Limb (tissue), 2 donors: ENCODE data around the gene SCNM1.
"Not testable (repeated sequence)": the region's sequence is repeated elsewhere in the genome, so short reads cannot be mapped to it uniquely, and the experiment has no call there.

Source experiments
- DNase-seq, 2 donors: peaks; one replicate each; pipeline ENCODE4 v3.0.0-alpha.2; 2016; ENCODE audit errors: extremely low spot score in 2 of 2

The SCNM1 gene

GRCh38 chr1:151146412-151147131, 19.4 kb upstream of the SCNM1 start, which contains the start of gene SEMA6C:
TSS of gene SEMA6C (minus strand) at chr1:151146631. CDS start at chr1:151142621, 4,010 bp downstream.
- peak; percentile 94 for DNase-seq

DNA sequence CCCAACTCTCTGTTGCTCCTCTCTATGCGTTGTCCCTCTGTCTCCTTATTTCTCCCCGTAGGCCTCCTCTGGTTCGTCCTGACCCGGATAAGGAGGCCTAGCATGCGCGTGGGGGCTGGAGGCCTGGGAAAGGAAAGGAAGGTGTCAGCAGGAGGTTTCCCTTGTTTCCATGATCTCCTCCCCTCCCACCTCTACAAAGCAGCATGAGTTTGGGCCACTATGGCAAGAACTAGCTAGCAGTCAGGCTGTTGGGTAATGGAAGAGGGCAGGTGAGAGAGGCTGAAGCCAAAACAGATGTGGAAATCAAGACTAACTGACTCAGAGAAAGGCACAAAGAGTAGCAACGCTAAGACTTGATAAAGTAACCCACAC, 18.8 kb upstream of the SCNM1 start:
- no peak for DNase-seq

DNA sequence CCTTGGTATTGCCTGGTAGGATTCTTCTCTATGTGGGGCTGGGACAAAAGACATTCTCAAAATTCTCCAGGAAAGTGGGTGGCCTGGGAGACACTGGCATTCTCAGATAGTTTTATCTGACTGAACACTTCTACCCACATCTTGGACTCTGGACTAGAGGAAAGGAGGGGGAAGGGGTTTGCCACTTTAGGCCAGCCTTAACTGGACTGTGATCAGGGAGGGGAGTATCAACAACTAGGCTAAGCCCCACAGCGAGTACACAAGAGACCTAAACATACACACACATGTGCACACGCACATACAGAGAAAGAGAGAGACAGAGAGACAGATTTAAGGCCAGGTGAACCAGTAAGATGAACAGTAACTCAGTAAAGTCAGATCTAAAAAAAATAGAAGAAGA, 18.3 kb upstream of the SCNM1 start:
- no peak for DNase-seq

DNA sequence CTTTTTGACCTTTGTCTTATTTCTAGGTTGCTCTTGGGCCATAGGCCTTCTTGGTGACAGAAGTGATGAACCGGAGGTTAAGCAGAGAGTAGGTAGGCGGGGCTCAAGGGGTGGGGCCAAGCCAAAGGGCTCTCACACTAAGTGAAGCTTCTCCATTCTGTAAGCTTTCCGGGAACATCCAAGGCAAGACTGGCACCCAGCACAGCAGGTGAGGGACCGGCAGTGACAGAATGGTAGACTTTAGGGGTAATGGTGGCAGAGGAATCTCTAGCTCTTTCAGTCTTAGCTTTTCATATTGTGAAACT, 9.5 kb upstream of the SCNM1 start, which contains the start of gene TNFAIP8L2:
Gene TNFAIP8L2 (plus strand): TSS at position 135 of the 305 bp plus-strand sequence. CDS start 2,049 bp downstream, outside the sequence.
- DNase-seq: no peak

DNA sequence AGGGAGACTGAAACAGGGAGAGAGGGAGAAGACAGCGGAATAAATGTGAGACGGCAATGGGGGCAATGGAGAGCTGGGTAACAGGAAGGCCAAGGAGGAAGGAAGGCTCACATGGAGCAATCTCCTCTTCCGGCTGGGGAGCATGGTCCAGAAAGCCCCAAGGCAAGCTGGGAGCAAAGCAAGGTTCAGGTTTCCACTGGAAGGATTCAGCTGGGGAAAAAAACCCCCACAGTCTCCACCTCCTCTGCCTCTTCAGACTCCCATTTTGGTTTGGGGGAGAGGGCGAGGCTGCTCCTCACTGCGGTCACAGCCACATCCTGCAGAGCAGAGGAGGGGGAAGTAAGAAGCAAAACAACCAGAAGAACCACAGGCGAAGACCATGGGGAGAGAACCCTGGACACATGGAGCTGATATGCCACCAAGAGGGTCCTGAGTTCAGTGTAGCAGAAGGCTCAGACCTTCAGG, 8.8 kb upstream of the SCNM1 start:
- DNase-seq: no peak

DNA sequence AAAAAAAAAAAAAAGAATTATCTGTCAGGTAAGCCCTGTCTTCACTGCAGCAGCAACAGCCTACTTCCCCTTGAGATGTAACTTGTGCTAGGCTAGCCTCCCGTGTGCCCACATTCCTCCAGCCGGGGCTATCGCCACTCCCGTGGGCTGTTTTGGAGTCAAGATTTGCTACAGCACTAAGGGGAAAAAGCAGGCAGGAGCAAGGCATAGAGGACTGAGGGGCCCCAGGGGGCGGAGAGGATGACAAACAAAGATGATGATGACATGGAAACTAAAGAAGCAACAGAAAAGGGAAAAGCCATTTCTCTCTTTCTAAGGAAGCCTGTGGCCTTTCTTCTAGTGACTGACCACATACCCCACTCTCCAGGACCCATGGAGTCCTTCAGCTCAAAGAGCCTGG, 7.6 kb upstream of the SCNM1 start:
- no peak for DNase-seq

DNA sequence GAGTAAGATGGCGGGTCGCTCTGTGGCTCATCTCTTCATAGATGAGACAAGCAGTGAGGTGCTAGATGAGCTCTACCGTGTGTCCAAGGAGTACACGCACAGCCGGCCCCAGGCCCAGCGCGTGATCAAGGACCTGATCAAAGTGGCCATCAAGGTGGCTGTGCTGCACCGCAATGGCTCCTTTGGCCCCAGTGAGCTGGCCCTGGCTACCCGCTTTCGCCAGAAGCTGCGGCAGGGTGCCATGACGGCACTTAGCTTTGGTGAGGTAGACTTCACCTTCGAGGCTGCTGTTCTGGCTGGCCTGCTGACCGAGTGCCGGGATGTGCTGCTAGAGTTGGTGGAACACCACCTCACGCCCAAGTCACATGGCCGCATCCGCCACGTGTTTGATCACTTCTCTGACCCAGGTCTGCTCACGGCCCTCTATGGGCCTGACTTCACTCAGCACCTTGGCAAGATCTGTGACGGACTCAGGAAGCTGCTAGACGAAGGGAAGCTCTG, 7.1 kb upstream of the SCNM1 start:
- DNase-seq: no peak

GRCh38 chr1:151159373-151159772, 6.6 kb upstream of the SCNM1 start:
- no peak for DNase-seq

DNA sequence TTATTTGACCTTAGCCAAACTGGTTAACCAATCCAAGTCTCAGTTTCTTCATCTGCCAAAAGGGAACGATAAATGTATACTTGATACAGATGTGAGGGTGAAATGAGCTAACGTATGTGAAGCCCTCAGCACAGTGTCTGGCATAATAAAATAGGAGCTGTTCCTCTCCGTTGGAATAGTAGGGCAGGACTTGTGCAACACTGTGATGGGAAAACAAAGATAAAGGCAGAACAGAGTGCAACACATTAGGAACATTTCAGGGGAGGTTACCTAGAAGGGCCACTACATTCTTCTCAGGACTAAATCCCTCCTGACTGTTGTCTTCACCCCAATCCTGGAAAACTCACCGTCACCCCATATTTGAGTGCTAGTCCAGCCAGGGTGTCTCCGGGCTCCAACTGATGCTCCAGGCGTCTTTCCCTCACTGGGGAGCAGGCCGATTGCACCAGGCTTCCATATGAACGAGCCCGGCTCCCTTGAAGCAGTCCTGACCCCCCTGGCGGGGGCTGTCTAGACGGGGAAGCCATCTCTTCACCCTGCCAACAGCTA, 1.1 kb upstream of the SCNM1 start:
- no peak for DNase-seq

GRCh38 chr1:151165281-151165737, 635 bp upstream of the SCNM1 start:
- peak; percentile 59 to 74 for DNase-seq

DNA sequence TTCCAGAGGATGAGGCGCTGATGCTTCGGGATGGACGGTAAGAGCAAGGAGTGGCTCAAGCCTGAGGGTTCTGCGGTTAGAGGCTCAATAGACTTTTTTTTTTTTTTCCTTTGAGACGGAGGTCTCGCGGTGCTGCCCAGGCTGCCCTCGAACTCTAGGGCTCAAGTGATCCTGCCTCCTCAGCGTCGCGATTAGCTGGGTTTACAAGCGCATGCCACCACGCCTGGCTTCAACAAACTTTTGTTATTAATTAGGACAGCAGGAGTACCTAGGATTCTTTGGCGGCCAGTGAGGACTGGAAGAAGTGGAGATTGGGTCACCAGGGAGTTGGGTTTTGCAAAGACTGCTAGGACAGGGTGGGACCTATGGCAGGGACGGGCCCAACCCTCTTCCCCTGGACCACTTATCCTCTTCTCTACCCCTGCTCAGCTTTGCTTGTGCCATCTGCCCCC, 587 bp downstream of the SCNM1 start:
- DNase-seq: no peak

DNA sequence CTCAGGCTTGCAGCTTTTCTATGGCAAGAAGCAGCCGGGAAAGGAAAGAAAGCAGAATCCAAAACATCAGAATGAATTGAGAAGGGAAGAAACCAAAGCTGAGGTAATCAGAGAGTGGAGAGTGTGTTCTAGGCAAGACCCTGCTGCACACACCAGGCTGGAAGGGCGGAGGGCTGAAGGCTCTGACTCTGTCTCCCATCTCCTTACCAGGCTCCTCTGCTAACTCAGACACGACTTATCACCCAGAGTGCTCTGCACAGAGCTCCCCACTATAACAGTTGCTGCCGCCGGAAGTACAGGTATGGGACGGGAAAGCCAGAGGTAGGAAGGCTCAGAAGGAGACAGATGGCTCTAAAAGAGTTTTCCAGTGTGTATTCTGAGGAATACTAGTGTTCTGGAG, 1.2 kb downstream of the SCNM1 start:
- no peak for DNase-seq

GRCh38 chr1:151171190-151171589, 5.2 kb downstream of the SCNM1 start:
- no peak for DNase-seq

- DNase-seq: peak in 1 of 2 donors; percentile 10
These were observed 9.2 kb downstream of the SCNM1 start for GRCh38 chr1:151175041-151175741.

- peak in 1 of 2 donors; percentile 29 for DNase-seq
These were observed 9.9 kb downstream of the SCNM1 start, which contains the start of gene TMOD4 for GRCh38 chr1:151175863-151176262. TSS of gene TMOD4 (minus strand) at chr1:151175981. CDS start at chr1:151174875, 1,106 bp downstream.

GRCh38 chr1:151176514-151177045, 10.6 kb downstream of the SCNM1 start:
- DNase-seq: no peak

GRCh38 chr1:151184211-151184610, 18.3 kb downstream of the SCNM1 start:
- no peak for DNase-seq

GRCh38 chr1:151187205-151187604, 21.3 kb downstream of the SCNM1 start:
- no peak for DNase-seq

GRCh38 chr1:151188667-151189066, 22.7 kb downstream of the SCNM1 start:
- not testable (repeated sequence) for DNase-seq

- peak; percentile 89 to 92 for DNase-seq
These were observed 23.9 kb downstream of the SCNM1 start, which contains the start of gene VPS72 for GRCh38 chr1:151189637-151190445. TSS of gene VPS72 (minus strand) at chr1:151190197. CDS start at chr1:151190121, 76 bp downstream.

- no peak for DNase-seq
These were observed 26.1 kb downstream of the SCNM1 start for GRCh38 chr1:151192047-151192446.
